K562 (cell line): Measurements from ENCODE around the gene PARP15. TPM values are rescaled to one million over a fixed set of nuclear protein-coding genes. Genes with fewer than 3 reads are reported as not detected.
A peak's percentile ranks its signal among the peaks of the same experiment; 100 is the strongest.

Experiments
- ATAC-seq: fragments of 200-7000 bp; cut with Tn5 transposase; 3 replicates; pipeline ENCODE4 v1.9.1; 2020; ENCODE audit warnings: moderate library complexity
- BruUV-seq: library from RNA; stranded (reverse); fragments of 400-500 nt; replicated peaks from 2 replicates; lab custom pipeline; 2021; lab: Mats Ljungman, UMichigan
- CTCF ChIA-PET: fragments of 300-600 bp; formaldehyde crosslinking; extraction: SDS; loops from one replicate; lab custom pipeline; 2021; ENCODE audit warnings: low intra/inter-chr PET ratio; lab: Yijun Ruan, JAX
- POLR2A ChIA-PET: fragments of 300-600, 350-650 bp; sonication (Branson Sonifier 250); formaldehyde crosslinking; extraction: SDS; loops from one replicate; lab custom pipeline; 2021; ENCODE audit warnings: antibody characterized with exemption, inconsistent platforms; lab: Yijun Ruan, JAX
- DNase-seq, 4 experiments: peaks; one replicate each; pipeline versions ENCODE4 v3.0.0 to v3.0.0-alpha.2; 2011 to 2018; ENCODE audit warnings: low spot score in 3 of 4, mixed read lengths in 3 of 4; ENCODE audit errors: extremely low read depth in 1 of 4
- FAIRE-seq: peaks from 2 replicates; lab custom pipeline; 2011; peaks lifted over from hg19 to GRCh38; lab: Jason Lieb, UNC
- H2AFZ ChIP-seq: 2 replicates; pipeline ENCODE4 v1.6.0; 2011; ENCODE audit warnings: low read depth, low read length, control low read depth, inconsistent platforms
- H3K27ac ChIP-seq: fragments of 200-600 bp; 3 replicates; pipeline ENCODE4 v1.8.0; 2011; ENCODE audit warnings: low read depth, mild to moderate bottlenecking, control low read depth, inconsistent platforms, low read length, moderate library complexity, mixed read lengths; ENCODE audit errors: extremely low read depth
- H3K27me3 ChIP-seq, 2 experiments: fragments of 300-600 bp in 1 of 2; 2 replicates in 1 of 2; 3 replicates in 1 of 2; pipeline versions ENCODE4 v1.6.0 to v1.8.0; 2011; ENCODE audit warnings: inconsistent platforms in 2 of 2, low read length in 2 of 2, mild to moderate bottlenecking in 1 of 2, mixed read lengths in 1 of 2, moderate library complexity in 1 of 2; ENCODE audit not compliant: control insufficient read depth in 2 of 2, insufficient read depth in 2 of 2
- H3K36me3 ChIP-seq: fragments of 300-600 bp; 3 replicates; pipeline ENCODE4 v1.8.0; 2011; ENCODE audit warnings: mild to moderate bottlenecking, low read length, inconsistent platforms; ENCODE audit not compliant: control insufficient read depth, insufficient read depth
- H3K4me1 ChIP-seq, 2 experiments: fragments of 200-600 bp in 1 of 2; replicated peaks in 1 of 2; 2 replicates in 1 of 2; 3 replicates in 1 of 2; pipeline versions ENCODE4 v1.5.1 to v1.8.0; 2011; ENCODE audit warnings: inconsistent platforms in 2 of 2, low read length in 2 of 2, mild to moderate bottlenecking in 1 of 2, mixed read lengths in 1 of 2, moderate library complexity in 1 of 2; ENCODE audit not compliant: control insufficient read depth in 2 of 2, insufficient read depth in 2 of 2
- H3K4me2 ChIP-seq: 2 replicates; pipeline ENCODE4 v1.6.1; 2011; ENCODE audit warnings: low read length, control low read depth, inconsistent platforms, mixed read lengths; ENCODE audit not compliant: insufficient read depth
- H3K4me3 ChIP-seq: fragments of 200-600 bp; sonication (generic), shearing (Covaris generic); 2 replicates; pipeline ENCODE4 v1.5.1; 2016; ENCODE audit warnings: control low read depth, inconsistent platforms
- H3K79me2 ChIP-seq: fragments of 200-600 bp; 3 replicates; pipeline ENCODE4 v1.8.0; 2011; ENCODE audit warnings: low read length, inconsistent platforms; ENCODE audit not compliant: control insufficient read depth, insufficient read depth
- H3K9ac ChIP-seq, 2 experiments: 2 replicates each; pipeline versions ENCODE4 v1.6.0 to v1.6.1; 2011; ENCODE audit warnings: low read depth in 2 of 2, low read length in 2 of 2, control low read depth in 1 of 2, inconsistent platforms in 1 of 2, mild to moderate bottlenecking in 1 of 2, mixed read lengths in 1 of 2; ENCODE audit not compliant: insufficient read depth in 1 of 2
- H3K9me1 ChIP-seq: one replicate; pipeline ENCODE4 v1.6.0; 2011; ENCODE audit warnings: inconsistent platforms, mild to moderate bottlenecking, low read length, moderate library complexity; ENCODE audit not compliant: control insufficient read depth, insufficient read depth
- H3K9me3 ChIP-seq: replicated peaks from 2 replicates; pipeline ENCODE4 v1.5.1; 2011; ENCODE audit warnings: low read depth, low read length, inconsistent platforms; ENCODE audit not compliant: control insufficient read depth, insufficient read depth
- H4K20me1 ChIP-seq: replicated peaks from 2 replicates; pipeline ENCODE4 v1.6.1; 2011; ENCODE audit warnings: low read length, inconsistent platforms, mixed read lengths; ENCODE audit not compliant: control insufficient read depth, insufficient read depth
- ARHGAP35 ChIP-seq: fragments of 450-650 bp; IDR thresholded peaks from 2 replicates; pipeline ENCODE4 v1.6.1; 2018; ENCODE audit not compliant: partially characterized antibody
- CEBPG ChIP-seq, 3 experiments: fragments of 200-800 bp in 1 of 3; sonication (Bioruptor generic) in 1 of 3; sonication (generic) in 1 of 3; formaldehyde crosslinking in 1 of 3; IDR thresholded peaks in 2 of 3; conservative IDR thresholded peaks in 1 of 3; 2 replicates each; pipeline versions ENCODE4 v1.6.1 to v1.8.0; 2016 to 2022; ENCODE audit warnings: missing compliant biosample characterization in 2 of 3, missing genetic modification characterization in 2 of 3, mild to moderate bottlenecking in 1 of 3, missing genetic modification reagents in 1 of 3
- KHSRP ChIP-seq: fragments of 450-650 bp; IDR thresholded peaks from 2 replicates; pipeline ENCODE4 v1.6.1; 2017
- TAF15 ChIP-seq: fragments of 200-400 bp; formaldehyde crosslinking; IDR thresholded peaks from 2 replicates; pipeline ENCODE4 v1.6.1; 2017; ENCODE audit warnings: mild to moderate bottlenecking, low read depth, low read length, moderate library complexity
- TBP ChIP-seq: optimal IDR thresholded peaks from 2 replicates; pipeline ENCODE3; 2011; ENCODE audit warnings: low read depth, low read length, improper control_type of control experiment
- TFAM ChIP-seq: fragments of 250-450 bp; sonication (Bioruptor Pico); conservative IDR thresholded peaks from 2 replicates; pipeline ENCODE4 v1.5.0; 2021; ENCODE audit warnings: mild to moderate bottlenecking, moderate library complexity
- ZC3H8 ChIP-seq: fragments of 450-650 bp; IDR thresholded peaks from 2 replicates; pipeline ENCODE4 v1.6.1; 2017
- WGBS: fragments of 100-300 bp; shearing (Covaris generic); methylation state at CpG from one replicate; pipeline ENCODE4 v1.1.6; 2016; ENCODE audit warnings: low coverage, mixed read lengths; ENCODE audit not compliant: insufficient coverage; ENCODE audit errors: missing lambda C conversion rate; 5-methylcytosine and 5-hydroxymethylcytosine counted together
- in situ Hi-C: fragments of 300-500 bp; cut with MboI; formaldehyde crosslinking; loops from 4 replicates; pipeline ENCODE4 v1.15.0; 2018; ENCODE audit warnings: inconsistent platforms, mixed read lengths
- intact Hi-C: fragments of 100-400 bp; cut with micrococcal nuclease; formaldehyde crosslinking; loops from 2 replicates; pipeline ENCODE4 v1.14.2; 2022
- polyA plus RNA-seq, 8 experiments: library from polyadenylated mRNA; depleted of rRNA in 4 of 8; stranded (reverse) in 5 of 8; unstranded in 3 of 8; fragments of >200 nt; fragmentation: Nextera tagmentation in 2 of 8; fragmentation: Illumina TruSeq in 1 of 8; extraction: Ambion mirVana in 2 of 8; extraction: Trizol in 1 of 8; gene quantifications; 2 replicates each; pipeline versions ENCODE4 v1.2.1 to v1.2.3, GENCODE V29; 2011 to 2014; ENCODE audit warnings: inconsistent platforms in 1 of 8, missing spikeins in 1 of 8
- total RNA-seq, 7 experiments: library from RNA; depleted of rRNA in 6 of 7; stranded (reverse); fragments of >200 nt in 6 of 7; fragmentation: Illumina TruSeq in 2 of 7; extraction: Trizol in 2 of 7; gene quantifications; 2 replicates each; pipeline versions ENCODE4 v1.2.1 to v1.2.3, GENCODE V29; 2011 to 2021; ENCODE audit warnings: low replicate concordance in 1 of 7
- TF ChIP-seq, protein P1 (sequence below): fragments of 250-450 bp; sonication (Bioruptor Pico); IDR thresholded peaks from 2 replicates; pipeline ENCODE4 v1.4.0; 2020

The PARP15 gene
- total and polyA plus RNA-seq, 9 of the 15 experiments (the other 6 are each of a cell fraction or from before 2014, with no cell fraction given) = 0.05 to 0.40 (median 0.13) TPM

DNA sequence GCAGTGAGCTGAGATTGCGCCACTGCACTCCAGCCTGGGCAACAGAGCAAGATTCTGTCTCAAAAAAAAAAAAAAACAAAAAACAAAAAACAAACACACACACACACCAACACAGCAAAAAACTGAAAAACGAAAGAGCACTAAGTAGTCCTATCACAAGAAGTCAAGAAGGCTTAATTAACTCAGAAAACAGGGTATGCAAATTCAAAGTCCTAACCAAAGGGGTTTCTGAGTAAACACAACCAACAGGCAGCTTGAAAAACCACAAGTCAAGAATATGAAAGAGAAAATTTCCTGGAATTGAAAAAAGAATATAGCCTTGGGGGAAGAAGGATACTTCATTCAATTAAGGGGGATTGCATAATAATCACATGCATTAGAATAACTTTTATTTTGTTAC, 65.5 kb downstream of the PARP15 start:
- no peaks in the 10 kb centered on the region for H3K9me1 ChIP-seq
- no peaks in the 10 kb centered on the region for H3K36me3 ChIP-seq
- TF ChIP-seq CEBPG (CRISPR knock-in tag; IDR thresholded peaks at IDR 0.05) (no peak), CEBPG (tag; conservative IDR thresholded peaks at IDR 0.05 in 1 of 2, IDR thresholded peaks at IDR 0.05 in 1 of 2) (peak in 1 of 2 experiments; percentile 49; a peak in 2 of 4 replicates), KHSRP (no peak)
- TF ChIP-seq, all 486 proteins: peak for 1
- no peak overlapping the region for H3K4me3 ChIP-seq
- no peaks in the 10 kb centered on the region for H3K4me1 ChIP-seq
- intact Hi-C loops (no loop called here), in situ Hi-C loops (no loop called here)
- H3K9me3 ChIP-seq = no peaks in the 10 kb centered on the region
- peaks cover 0 to 7% of the 10 kb centered on the region in 2 experiments; a peak in 3 of 5 replicates for H3K27me3 ChIP-seq
- ATAC-seq = no peak
- no peak overlapping the region for H3K4me2 ChIP-seq
- no peaks in the 10 kb centered on the region for H3K79me2 ChIP-seq
- H2AFZ ChIP-seq = no peak overlapping the region
- WGBS = 0% methylated on average over 1 of the region's 2 CpGs
- FAIRE-seq = no peak
- no peaks in the 10 kb centered on the region for H4K20me1 ChIP-seq
- ChIA-PET CTCF (no interaction called here), POLR2A (no interaction called here)
- DNase-seq = no peak
- no TSS peak for BruUV-seq
- no peak overlapping the region for H3K27ac ChIP-seq
- no peak overlapping the region for H3K9ac ChIP-seq

GRCh38 chr3:122646146-122646988, 68.9 kb downstream of the PARP15 start:
- Histone ChIP-seq H3K79me2 (no peaks in the 10 kb centered on the region), H3K9me3 (no peaks in the 10 kb centered on the region), H3K27ac (no peak overlapping the region), H3K9me1 (no peaks in the 10 kb centered on the region), H3K27me3 (no peaks in the 10 kb centered on the region; a peak in 1 of 5 replicates), H3K4me1 (no peaks in the 10 kb centered on the region), H3K36me3 (no peaks in the 10 kb centered on the region), H4K20me1 (no peaks in the 10 kb centered on the region), H3K9ac (no peak overlapping the region), H3K4me2 (no peak overlapping the region), H3K4me3 (no peak overlapping the region), H2AFZ (no peak overlapping the region)
- BruUV-seq = no TSS peak
- no peak for DNase-seq
- 6% methylated on average over 5 of the region's 5 CpGs for WGBS
- intact Hi-C loops = no loop called here
- ChIA-PET POLR2A (interaction anchor here (0.6 kb wide), 1 partner anchor 325 kb away, joined by 3 read pairs; no protein-coding TSS in a partner anchor), CTCF (no interaction called here)
- no peak for FAIRE-seq
- in situ Hi-C loops = no loop called here
- no peak for ATAC-seq
- TF ChIP-seq ZC3H8 (no peak), ARHGAP35 (no peak), TFAM (CRISPR knock-in tag) (no peak), TBP (no peak), TAF15 (no peak)
- TF ChIP-seq, protein P1, sequence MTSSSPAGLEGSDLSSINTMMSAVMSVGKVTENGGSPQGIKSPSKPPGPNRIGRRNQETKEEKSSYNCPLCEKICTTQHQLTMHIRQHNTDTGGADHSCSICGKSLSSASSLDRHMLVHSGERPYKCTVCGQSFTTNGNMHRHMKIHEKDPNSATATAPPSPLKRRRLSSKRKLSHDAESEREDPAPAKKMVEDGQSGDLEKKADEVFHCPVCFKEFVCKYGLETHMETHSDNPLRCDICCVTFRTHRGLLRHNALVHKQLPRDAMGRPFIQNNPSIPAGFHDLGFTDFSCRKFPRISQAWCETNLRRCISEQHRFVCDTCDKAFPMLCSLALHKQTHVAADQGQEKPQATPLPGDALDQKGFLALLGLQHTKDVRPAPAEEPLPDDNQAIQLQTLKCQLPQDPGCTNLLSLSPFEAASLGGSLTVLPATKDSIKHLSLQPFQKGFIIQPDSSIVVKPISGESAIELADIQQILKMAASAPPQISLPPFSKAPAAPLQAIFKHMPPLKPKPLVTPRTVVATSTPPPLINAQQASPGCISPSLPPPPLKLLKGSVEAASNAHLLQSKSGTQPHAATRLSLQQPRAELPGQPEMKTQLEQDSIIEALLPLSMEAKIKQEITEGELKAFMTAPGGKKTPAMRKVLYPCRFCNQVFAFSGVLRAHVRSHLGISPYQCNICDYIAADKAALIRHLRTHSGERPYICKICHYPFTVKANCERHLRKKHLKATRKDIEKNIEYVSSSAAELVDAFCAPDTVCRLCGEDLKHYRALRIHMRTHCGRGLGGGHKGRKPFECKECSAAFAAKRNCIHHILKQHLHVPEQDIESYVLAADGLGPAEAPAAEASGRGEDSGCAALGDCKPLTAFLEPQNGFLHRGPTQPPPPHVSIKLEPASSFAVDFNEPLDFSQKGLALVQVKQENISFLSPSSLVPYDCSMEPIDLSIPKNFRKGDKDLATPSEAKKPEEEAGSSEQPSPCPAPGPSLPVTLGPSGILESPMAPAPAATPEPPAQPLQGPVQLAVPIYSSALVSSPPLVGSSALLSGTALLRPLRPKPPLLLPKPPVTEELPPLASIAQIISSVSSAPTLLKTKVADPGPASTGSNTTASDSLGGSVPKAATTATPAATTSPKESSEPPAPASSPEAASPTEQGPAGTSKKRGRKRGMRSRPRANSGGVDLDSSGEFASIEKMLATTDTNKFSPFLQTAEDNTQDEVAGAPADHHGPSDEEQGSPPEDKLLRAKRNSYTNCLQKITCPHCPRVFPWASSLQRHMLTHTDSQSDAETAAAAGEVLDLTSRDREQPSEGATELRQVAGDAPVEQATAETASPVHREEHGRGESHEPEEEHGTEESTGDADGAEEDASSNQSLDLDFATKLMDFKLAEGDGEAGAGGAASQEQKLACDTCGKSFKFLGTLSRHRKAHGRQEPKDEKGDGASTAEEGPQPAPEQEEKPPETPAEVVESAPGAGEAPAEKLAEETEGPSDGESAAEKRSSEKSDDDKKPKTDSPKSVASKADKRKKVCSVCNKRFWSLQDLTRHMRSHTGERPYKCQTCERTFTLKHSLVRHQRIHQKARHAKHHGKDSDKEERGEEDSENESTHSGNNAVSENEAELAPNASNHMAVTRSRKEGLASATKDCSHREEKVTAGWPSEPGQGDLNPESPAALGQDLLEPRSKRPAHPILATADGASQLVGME (CRISPR knock-in tag) = no peak
